NCI-H2171 treated with DMSO at 0.1 percent for 48 hours (cell line): ENCODE data around the gene XYLB.

Source experiments
- DNase-seq: peaks from one replicate; lab custom pipeline; 2025; lab: John Stamatoyannopoulos, UW

XYLB gene

DNA sequence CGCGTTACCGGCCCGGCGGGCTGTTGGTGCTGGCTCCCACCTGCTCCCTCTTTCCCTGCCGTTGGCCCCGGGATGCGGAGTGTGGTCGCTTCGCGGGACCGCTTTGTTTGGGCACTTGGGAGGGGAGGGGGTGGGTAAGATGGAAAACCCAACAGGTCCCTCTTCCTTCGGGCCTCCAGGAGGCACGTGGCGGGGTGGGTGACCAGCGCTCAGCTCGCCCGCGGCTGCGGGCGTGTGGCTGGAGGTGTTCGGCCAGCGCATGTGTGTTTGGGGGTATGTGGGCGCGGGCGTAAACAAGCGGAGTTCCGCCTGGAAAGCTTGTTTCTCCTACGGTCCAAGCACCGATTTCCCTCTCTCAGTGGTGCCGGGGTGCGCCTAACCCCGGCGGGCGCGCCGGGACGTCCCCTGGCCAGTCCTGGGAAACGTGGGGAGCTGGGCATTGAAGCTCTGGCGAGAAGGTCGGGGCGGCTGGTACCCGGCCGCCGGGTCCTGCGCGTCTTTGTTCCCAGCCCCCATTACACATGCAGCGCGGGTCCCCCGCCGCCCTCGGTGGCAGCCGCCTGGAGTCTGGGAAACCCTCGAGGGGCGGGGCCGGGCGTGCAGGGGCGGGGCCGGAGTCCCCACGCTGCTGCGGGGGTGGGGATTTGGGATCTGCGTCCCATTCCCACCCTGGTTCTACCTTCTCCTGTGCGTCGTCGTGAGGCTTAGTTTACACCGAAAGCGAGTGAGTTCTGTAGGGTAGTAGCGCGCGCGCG lies 108.5 kb downstream of the XYLB start:
- DNase-seq = peak; percentile 80

DNA sequence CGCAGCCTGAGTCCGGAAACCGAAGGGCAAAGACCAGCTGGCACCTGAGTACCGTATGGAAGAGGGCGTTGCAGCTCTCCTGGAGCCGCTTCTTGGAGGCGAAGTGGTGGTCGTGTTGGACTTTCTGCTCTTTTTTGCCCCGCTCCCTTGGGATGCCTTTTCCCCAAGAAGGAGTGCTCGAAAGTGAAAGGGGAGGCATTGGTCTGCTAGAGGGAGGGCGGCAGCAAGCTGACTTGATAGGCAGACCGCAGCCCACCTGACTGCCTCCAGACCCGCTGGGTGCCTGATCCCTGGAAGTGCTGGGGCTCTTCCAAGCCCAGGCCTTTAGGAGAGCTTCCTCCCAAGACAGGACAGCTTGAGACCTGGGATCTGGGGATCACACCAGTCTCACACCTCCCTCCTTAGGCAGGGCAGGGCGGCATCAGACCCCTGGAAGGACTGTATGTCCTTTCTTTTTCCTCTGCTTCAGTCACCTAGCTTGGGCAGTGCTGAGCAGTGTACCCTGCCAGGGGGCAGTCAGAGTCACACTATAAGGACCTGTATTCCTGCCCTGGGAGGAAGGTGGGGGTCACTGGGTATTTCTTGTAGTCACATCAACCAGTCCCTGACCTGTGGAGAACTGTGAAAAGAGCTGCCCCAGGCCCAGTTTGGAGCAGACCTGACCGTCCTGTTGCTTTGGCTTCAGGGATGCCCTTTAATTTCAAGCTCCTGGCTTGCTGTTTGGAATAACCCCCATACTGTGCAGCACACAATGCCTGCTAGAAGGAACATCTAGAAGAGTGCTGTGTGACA lies 109.2 kb downstream of the XYLB start:
- no peak for DNase-seq

- no peak for DNase-seq
Observed at GRCh38 chr3:38457111-38458003, 110.8 kb downstream of the XYLB start.

DNA sequence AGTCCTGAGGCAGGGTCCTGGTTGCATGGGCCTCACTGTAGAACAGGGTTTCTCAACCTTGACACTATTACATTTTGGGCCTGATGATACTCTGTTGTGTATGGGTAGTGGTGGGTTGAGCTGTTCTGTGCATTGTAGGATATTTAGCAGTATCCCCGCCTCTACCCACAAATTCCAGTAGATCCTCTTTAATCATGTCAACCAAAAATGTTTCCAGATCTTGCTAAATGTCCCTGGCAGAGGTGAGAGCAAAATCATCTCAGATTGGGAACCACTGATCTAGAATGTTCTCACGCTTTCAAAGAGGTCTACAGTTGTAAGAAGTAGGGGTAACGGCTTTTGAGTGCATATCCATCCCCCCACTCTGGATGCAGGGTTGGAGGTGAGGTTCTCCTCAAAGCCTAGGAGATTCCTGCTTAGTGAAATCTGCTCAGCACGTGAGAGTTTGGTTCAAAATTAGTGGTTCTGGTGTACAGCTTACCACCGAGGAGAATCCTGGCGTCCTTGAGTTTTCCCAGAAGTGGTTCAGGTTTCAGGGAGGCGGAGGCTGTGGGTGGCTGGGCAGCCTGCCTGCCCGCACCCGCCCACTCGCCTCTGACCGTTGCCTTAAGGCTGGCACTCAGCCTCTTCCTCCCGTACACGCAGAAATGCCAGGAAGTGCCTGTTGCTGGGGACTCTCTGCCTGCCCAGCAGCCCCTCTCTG lies 112.4 kb downstream of the XYLB start:
- DNase-seq = no peak

DNA sequence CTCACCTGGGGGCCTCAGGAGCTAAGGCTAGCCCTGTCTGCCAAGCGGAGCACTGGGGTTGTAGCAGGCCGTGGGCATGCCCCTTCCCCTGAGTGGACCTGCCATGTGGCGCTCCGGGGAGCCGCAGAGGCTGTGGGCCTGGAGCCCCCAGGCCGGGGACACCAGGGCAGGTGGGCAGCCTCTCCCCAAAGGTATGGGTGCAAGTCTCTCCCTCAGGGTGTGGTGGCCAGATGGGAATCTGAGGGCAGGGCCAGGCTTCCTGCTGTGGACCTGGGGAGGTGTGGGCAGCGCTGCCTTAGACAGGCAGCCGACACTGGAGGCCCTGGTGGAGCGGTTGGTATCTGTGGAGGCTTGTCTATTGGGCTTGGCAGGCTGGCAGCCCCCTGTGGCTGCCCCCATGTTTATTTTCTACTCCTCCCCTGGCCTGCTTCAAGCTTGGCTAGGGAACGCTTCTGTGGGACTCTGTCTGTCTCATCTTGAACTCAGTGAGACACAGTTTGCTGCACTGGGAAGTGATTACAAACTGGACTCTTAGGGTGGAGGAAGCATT lies 113.0 kb downstream of the XYLB start:
- DNase-seq = no peak

- DNase-seq = no peak
Observed at GRCh38 chr3:38460377-38461270, 114.0 kb downstream of the XYLB start.
